ENCODE data around the gene SNAP25.
A peak's percentile ranks its signal among the peaks of the same experiment; 100 is the strongest.

Gene SNAP25

GRCh38 chr20:10192171-10192570 lies 26.5 kb upstream of the SNAP25 start:
- Mint-ChIP-seq H3K4me1 (no peaks in the 10 kb centered on the region), H3K4me3 (no peak overlapping the region), H3K27me3 (peaks cover 14% of the 10 kb centered on the region), H3K36me3 (no peaks in the 10 kb centered on the region), H3K27ac (no peak overlapping the region), H3K9me3 (peaks cover 10% of the 10 kb centered on the region)
- ATAC-seq, result no peak

GRCh38 chr20:10194166-10194565 lies 24.5 kb upstream of the SNAP25 start:
- Mint-ChIP-seq H3K4me1 (no peaks in the 10 kb centered on the region), H3K9me3 (peaks cover 8% of the 10 kb centered on the region), H3K27me3 (peaks cover 14% of the 10 kb centered on the region), H3K36me3 (no peaks in the 10 kb centered on the region), H3K4me3 (no peak overlapping the region), H3K27ac (no peak overlapping the region)
- no peak for ATAC-seq

- Mint-ChIP-seq H3K4me1 (no peaks in the 10 kb centered on the region), H3K4me3 (no peak overlapping the region), H3K9me3 (no peaks in the 10 kb centered on the region), H3K36me3 (no peaks in the 10 kb centered on the region), H3K27me3 (no peaks in the 10 kb centered on the region), H3K27ac (no peak overlapping the region)
- ATAC-seq, result no peak
Measured at GRCh38 chr20:10200330-10200729, 18.3 kb upstream of the SNAP25 start.

GRCh38 chr20:10201321-10201870 lies 17.2 kb upstream of the SNAP25 start:
- no peaks in the 10 kb centered on the region for H3K36me3 Mint-ChIP-seq
- H3K27ac Mint-ChIP-seq, result no peak overlapping the region
- H3K4me3 Mint-ChIP-seq, result no peak overlapping the region
- ATAC-seq, result no peak
- no peaks in the 10 kb centered on the region for H3K4me1 Mint-ChIP-seq
- H3K9me3 Mint-ChIP-seq, result no peaks in the 10 kb centered on the region
- H3K27me3 Mint-ChIP-seq, result no peaks in the 10 kb centered on the region

GRCh38 chr20:10209091-10209490 lies 9.5 kb upstream of the SNAP25 start:
- Mint-ChIP-seq H3K27ac (no peak overlapping the region), H3K27me3 (no peaks in the 10 kb centered on the region), H3K4me1 (no peaks in the 10 kb centered on the region), H3K36me3 (no peaks in the 10 kb centered on the region), H3K9me3 (peaks cover 4% of the 10 kb centered on the region), H3K4me3 (no peak overlapping the region)
- no peak for ATAC-seq

- Mint-ChIP-seq H3K27me3 (peaks cover 19% of the 10 kb centered on the region), H3K36me3 (peaks cover 5% of the 10 kb centered on the region), H3K27ac (no peak overlapping the region), H3K9me3 (peaks cover 2% of the 10 kb centered on the region), H3K4me3 (no peak overlapping the region), H3K4me1 (peaks cover 7% of the 10 kb centered on the region)
- no peak for ATAC-seq
Measured at GRCh38 chr20:10213526-10213925, 5.1 kb upstream of the SNAP25 start.

GRCh38 chr20:10216146-10216791 lies 2.4 kb upstream of the SNAP25 start:
- peaks cover 46% of the 10 kb centered on the region for H3K27me3 Mint-ChIP-seq
- no peak overlapping the region for H3K27ac Mint-ChIP-seq

GRCh38 chr20:10217721-10218410 lies 764 bp upstream of the SNAP25 start:
- peak overlapping the region; percentile 20 for H3K4me3 Mint-ChIP-seq
- peaks cover 5% of the 10 kb centered on the region for H3K36me3 Mint-ChIP-seq
- H3K27ac Mint-ChIP-seq, result no peak overlapping the region
- H3K9me3 Mint-ChIP-seq, result peaks cover 7% of the 10 kb centered on the region
- H3K4me1 Mint-ChIP-seq, result peaks cover 14% of the 10 kb centered on the region
- peaks cover 55% of the 10 kb centered on the region for H3K27me3 Mint-ChIP-seq
- ATAC-seq, result no peak

More at GRCh38 chr20:10216146-10216791, 2.4 kb upstream of the SNAP25 start:
- Mint-ChIP-seq H3K4me1 (peaks cover 14% of the 10 kb centered on the region), H3K36me3 (peaks cover 5% of the 10 kb centered on the region), H3K9me3 (peaks cover 7% of the 10 kb centered on the region), H3K4me3 (no peak overlapping the region)
- no peak for ATAC-seq

- Mint-ChIP-seq H3K4me1 (peaks cover 14% of the 10 kb centered on the region), H3K36me3 (peaks cover 5% of the 10 kb centered on the region), H3K27me3 (peaks cover 55% of the 10 kb centered on the region), H3K27ac (no peak overlapping the region), H3K4me3 (no peak overlapping the region), H3K9me3 (peaks cover 7% of the 10 kb centered on the region)
- no peak for ATAC-seq
Measured at GRCh38 chr20:10219452-10219791, 792 bp downstream of the SNAP25 start.

GRCh38 chr20:10219993-10220750 lies 1.5 kb downstream of the SNAP25 start:
- ATAC-seq, result no peak
- peaks cover 5% of the 10 kb centered on the region for H3K36me3 Mint-ChIP-seq
- peaks cover 7% of the 10 kb centered on the region for H3K9me3 Mint-ChIP-seq
- peaks cover 14% of the 10 kb centered on the region for H3K4me1 Mint-ChIP-seq
- H3K27ac Mint-ChIP-seq, result no peak overlapping the region
- H3K4me3 Mint-ChIP-seq, result no peak overlapping the region
- H3K27me3 Mint-ChIP-seq, result peaks cover 55% of the 10 kb centered on the region

GRCh38 chr20:10221021-10221420 lies 2.4 kb downstream of the SNAP25 start:
- no peak for ATAC-seq
- H3K9me3 Mint-ChIP-seq, result peaks cover 7% of the 10 kb centered on the region
- no peak overlapping the region for H3K27ac Mint-ChIP-seq
- H3K4me1 Mint-ChIP-seq, result peaks cover 14% of the 10 kb centered on the region
- peaks cover 5% of the 10 kb centered on the region for H3K36me3 Mint-ChIP-seq
- H3K4me3 Mint-ChIP-seq, result no peak overlapping the region
- H3K27me3 Mint-ChIP-seq, result peaks cover 55% of the 10 kb centered on the region

- no peak for ATAC-seq
- Mint-ChIP-seq H3K4me3 (no peak overlapping the region), H3K9me3 (no peaks in the 10 kb centered on the region), H3K4me1 (no peaks in the 10 kb centered on the region), H3K27me3 (peaks cover 16% of the 10 kb centered on the region), H3K36me3 (no peaks in the 10 kb centered on the region), H3K27ac (no peak overlapping the region)
Measured at GRCh38 chr20:10225439-10226060, 6.9 kb downstream of the SNAP25 start.

GRCh38 chr20:10228330-10228729 lies 9.7 kb downstream of the SNAP25 start:
- H3K4me3 Mint-ChIP-seq, result no peak overlapping the region
- H3K27me3 Mint-ChIP-seq, result peaks cover 1% of the 10 kb centered on the region
- no peaks in the 10 kb centered on the region for H3K4me1 Mint-ChIP-seq
- no peak for ATAC-seq
- no peaks in the 10 kb centered on the region for H3K36me3 Mint-ChIP-seq
- no peaks in the 10 kb centered on the region for H3K9me3 Mint-ChIP-seq
- no peak overlapping the region for H3K27ac Mint-ChIP-seq

GRCh38 chr20:10231290-10231689 lies 12.7 kb downstream of the SNAP25 start:
- H3K27me3 Mint-ChIP-seq, result peaks cover 9% of the 10 kb centered on the region
- ATAC-seq, result no peak
- H3K9me3 Mint-ChIP-seq, result no peaks in the 10 kb centered on the region
- H3K36me3 Mint-ChIP-seq, result no peaks in the 10 kb centered on the region
- H3K4me3 Mint-ChIP-seq, result no peak overlapping the region
- H3K4me1 Mint-ChIP-seq, result no peaks in the 10 kb centered on the region
- no peak overlapping the region for H3K27ac Mint-ChIP-seq

Measured in stimulated activated memory B cell treated with anti-CD40 and anti-IgM and Interleukin-4, amounts not matched to agents 10 μg/mL and 1 μg/mL and 100 μg/mL, for 72 hours (primary cell).